ENCODE data around the gene SPI1. TPM values are rescaled to one million over a fixed set of nuclear protein-coding genes. Genes with fewer than 3 reads are reported as not detected.

SPI1 gene
- total RNA-seq, 1 donor from 2014 or later: 295 TPM

DNA sequence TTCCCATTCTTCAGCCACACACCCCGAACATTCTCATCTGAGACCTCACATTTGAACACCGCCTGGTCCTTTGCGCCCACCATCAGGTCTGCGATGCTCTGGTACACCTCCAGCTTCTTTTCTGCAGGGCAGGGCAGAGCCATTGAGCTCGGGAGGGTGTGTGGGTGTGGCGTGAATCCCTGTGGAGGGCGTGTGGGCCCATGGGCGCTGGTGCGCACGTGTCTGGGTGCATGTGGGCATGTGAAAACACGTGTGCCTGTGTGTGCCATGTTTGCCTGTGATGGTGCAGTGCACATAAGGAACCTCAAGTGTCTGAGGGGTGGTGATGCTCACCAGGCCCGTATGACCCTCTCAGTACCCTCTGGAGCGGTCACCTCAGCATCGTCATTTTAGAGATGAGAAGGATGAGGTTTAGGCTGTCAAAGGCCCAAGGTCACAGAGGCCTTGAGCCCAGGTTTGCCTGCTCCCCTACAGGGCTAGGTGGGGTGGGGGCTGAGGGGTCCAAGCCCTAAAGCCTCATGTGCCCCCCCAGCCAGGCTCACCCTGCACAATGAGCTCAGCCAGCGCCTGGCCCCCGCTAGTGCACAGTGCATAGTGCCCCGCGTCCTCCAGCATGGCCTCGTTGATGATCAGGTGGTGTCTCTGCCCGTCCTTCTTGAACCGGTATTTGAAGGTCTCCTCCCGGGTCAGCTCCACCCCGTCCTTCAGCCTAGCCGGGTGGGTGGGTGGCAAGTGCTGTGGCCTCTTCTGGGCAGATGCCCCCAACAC lies 36.1 kb downstream of the SPI1 start:
- no peak for DNase-seq
- ATAC-seq: no peak
- no peak overlapping the region for H3K4me3 ChIP-seq
- H3K36me3 ChIP-seq: no peaks in the 10 kb centered on the region
- intact Hi-C loops (cut with DNase I): no loop called here
- TF ChIP-seq, protein P1, sequence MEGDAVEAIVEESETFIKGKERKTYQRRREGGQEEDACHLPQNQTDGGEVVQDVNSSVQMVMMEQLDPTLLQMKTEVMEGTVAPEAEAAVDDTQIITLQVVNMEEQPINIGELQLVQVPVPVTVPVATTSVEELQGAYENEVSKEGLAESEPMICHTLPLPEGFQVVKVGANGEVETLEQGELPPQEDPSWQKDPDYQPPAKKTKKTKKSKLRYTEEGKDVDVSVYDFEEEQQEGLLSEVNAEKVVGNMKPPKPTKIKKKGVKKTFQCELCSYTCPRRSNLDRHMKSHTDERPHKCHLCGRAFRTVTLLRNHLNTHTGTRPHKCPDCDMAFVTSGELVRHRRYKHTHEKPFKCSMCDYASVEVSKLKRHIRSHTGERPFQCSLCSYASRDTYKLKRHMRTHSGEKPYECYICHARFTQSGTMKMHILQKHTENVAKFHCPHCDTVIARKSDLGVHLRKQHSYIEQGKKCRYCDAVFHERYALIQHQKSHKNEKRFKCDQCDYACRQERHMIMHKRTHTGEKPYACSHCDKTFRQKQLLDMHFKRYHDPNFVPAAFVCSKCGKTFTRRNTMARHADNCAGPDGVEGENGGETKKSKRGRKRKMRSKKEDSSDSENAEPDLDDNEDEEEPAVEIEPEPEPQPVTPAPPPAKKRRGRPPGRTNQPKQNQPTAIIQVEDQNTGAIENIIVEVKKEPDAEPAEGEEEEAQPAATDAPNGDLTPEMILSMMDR (IDR thresholded peaks at IDR 0.05): no peak
- no peaks in the 10 kb centered on the region for H3K9me3 ChIP-seq
- no peaks in the 10 kb centered on the region for H3K27me3 ChIP-seq (ENCODE audit: low read depth)
- no peak overlapping the region for H3K27ac ChIP-seq
- no peaks in the 10 kb centered on the region for H3K4me1 ChIP-seq

DNA sequence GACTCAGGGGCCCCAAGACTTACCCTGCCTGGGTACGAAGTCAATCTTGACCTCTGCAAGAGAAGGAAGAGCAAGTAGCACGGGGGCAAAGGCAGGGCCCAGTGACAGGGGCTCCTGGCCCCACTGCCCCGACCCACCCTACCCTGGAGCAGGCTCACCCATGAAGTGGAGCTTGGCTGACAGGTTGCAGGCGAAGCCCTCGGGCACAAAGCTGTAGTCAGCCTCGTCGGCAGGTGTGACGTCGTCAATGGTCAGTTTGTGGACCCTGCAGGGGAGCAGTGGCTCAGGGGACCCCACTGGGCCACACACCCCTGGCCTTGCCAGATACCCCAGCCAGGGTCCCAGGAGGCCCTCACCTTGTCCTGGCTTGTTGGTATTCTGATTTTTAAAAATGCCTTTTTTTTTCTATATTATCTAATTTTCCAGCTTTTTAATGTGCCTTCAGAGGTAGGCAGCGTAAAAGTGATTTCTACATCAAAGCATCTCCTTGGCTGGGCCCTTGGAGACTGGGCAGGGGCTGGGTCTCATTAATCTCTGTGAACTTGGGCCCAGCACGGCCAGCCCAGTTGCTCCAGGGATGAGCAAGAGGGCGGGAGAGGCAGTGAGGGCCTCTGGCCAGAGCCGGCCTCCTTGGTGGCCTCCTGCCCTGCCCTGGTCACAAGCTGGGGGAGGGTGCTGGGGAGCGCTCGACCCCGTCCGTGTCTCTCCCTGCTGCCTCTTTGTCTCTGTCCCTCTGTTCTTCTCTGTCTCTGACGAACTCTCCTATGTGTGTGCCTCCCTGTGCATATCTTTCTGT lies 37.2 kb downstream of the SPI1 start:
- DNase-seq (no peak), ATAC-seq (no peak)
- intact Hi-C loops (cut with DNase I): no loop called here

DNA sequence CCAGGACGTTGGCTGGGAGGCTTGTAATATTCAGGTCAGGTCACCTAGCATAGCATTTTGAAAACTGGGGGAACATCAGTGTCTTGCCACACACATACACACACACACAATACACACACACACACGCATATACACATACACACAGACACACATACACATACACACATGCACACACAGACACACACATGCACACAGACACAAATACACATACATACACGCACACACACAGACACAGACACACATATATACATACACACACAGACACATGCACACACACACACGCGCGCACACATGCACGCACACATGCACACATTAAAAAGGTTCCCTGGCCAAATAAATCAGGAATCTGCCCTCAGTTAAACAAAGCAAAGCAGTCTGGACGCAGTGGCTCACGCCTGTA lies 38.3 kb downstream of the SPI1 start:
- Histone ChIP-seq H3K4me1 (no peaks in the 10 kb centered on the region), H3K4me3 (no peak overlapping the region), H3K36me3 (no peaks in the 10 kb centered on the region), H3K9me3 (no peaks in the 10 kb centered on the region), H3K27ac (no peak overlapping the region), H3K27me3 (ENCODE audit: low read depth) (no peaks in the 10 kb centered on the region)
- TF ChIP-seq, protein P1 (IDR thresholded peaks at IDR 0.05): no peak
- intact Hi-C loops (cut with DNase I): no loop called here
- DNase-seq: no peak
- no peak for ATAC-seq

More for the DNA sequence above, 37.2 kb downstream of the SPI1 start:
- no peaks in the 10 kb centered on the region for H3K27me3 ChIP-seq (ENCODE audit: low read depth)
- no peaks in the 10 kb centered on the region for H3K9me3 ChIP-seq
- no peak overlapping the region for H3K27ac ChIP-seq
- no peaks in the 10 kb centered on the region for H3K4me1 ChIP-seq
- TF ChIP-seq, protein P1 (IDR thresholded peaks at IDR 0.05): no peak
- no peaks in the 10 kb centered on the region for H3K36me3 ChIP-seq
- no peak overlapping the region for H3K4me3 ChIP-seq

DNA sequence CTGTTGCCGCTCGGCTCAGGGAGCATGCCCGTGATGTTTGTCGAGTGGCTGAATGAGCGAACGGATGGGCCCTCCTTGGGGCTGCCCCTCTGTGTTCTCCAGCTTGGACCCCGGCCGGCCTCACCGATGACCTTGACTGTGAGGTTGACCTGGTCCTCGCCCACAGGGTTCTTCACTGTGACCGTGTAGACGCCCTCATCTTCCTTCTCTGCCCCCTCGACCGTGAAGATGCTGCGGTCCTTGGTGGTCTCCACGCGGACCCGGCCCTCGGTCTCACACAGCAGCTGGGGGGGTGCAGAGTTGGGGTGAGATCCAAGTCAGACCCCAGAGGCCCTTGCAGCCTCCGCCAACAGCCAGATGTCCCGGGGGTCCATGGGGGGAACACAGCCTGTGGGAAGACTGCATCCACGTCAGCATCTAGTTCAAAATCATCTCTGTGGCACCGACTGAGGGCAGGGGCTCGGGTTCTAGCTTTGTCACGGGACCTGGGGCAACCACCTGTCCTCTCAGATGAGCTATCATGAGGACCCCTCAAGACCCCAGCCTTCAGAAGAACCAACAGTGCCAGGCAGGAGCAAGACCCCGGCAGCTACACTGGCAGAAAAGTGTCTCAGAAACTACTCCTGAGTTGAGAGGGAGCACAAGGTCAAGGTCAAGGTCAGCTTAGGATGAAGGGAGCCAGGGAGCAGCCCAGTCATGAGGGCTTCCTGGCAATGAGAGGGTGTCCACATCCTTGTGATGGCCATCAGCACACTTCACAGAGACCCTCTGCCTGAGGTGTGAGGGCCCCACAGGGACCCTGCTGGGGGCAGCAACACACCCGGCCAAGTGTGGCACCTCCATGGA lies 39.7 kb downstream of the SPI1 start:
- TF ChIP-seq, protein P1 (IDR thresholded peaks at IDR 0.05): no peak
- intact Hi-C loops (cut with DNase I): no loop called here
- Histone ChIP-seq H3K9me3 (no peaks in the 10 kb centered on the region), H3K36me3 (no peaks in the 10 kb centered on the region), H3K4me1 (no peaks in the 10 kb centered on the region), H3K27ac (no peak overlapping the region), H3K27me3 (ENCODE audit: low read depth) (no peaks in the 10 kb centered on the region), H3K4me3 (no peak overlapping the region)
- ATAC-seq: no peak
- DNase-seq: no peak

DNA sequence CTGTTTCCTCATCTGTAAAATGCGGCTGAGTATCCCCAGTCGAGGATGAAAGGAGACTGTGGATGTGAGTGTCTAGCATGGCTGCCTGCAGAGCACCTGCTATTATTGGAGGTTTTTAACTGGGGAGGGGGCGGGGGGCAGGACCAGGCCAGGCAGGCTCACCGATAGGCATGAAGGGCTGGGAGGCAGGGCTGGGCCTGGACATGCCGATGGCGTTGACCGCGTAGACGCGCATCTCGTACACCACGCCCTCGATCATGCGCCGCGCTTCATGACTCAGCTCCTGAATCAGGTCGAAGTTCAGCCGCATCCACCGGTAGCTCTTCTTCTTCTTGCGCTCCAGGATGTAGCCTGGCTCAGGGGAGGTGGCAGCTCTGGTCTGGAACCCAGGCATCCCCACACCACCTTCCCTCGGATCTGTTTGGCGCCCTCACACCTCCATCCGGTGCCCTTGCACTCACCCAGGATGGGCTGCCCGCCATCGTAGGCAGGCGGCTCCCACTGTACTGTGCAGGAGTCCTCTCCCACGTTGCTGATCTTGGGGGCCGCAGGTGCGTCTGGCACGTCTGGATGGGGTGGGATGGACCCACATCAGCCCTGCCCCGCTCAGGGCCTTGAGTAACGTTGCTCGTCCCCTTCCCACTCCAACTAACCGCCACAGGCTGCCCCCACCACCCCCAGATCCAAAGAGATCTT lies 41.0 kb downstream of the SPI1 start:
- Histone ChIP-seq H3K9me3 (no peaks in the 10 kb centered on the region), H3K4me1 (no peaks in the 10 kb centered on the region), H3K27me3 (ENCODE audit: low read depth) (no peaks in the 10 kb centered on the region), H3K36me3 (no peaks in the 10 kb centered on the region), H3K27ac (no peak overlapping the region), H3K4me3 (no peak overlapping the region)
- no peak for ATAC-seq
- TF ChIP-seq, protein P1 (IDR thresholded peaks at IDR 0.05): no peak
- no peak for DNase-seq
- intact Hi-C loops (cut with DNase I): no loop called here
